ENCODE results near the gene VAV2.

Gene VAV2

DNA sequence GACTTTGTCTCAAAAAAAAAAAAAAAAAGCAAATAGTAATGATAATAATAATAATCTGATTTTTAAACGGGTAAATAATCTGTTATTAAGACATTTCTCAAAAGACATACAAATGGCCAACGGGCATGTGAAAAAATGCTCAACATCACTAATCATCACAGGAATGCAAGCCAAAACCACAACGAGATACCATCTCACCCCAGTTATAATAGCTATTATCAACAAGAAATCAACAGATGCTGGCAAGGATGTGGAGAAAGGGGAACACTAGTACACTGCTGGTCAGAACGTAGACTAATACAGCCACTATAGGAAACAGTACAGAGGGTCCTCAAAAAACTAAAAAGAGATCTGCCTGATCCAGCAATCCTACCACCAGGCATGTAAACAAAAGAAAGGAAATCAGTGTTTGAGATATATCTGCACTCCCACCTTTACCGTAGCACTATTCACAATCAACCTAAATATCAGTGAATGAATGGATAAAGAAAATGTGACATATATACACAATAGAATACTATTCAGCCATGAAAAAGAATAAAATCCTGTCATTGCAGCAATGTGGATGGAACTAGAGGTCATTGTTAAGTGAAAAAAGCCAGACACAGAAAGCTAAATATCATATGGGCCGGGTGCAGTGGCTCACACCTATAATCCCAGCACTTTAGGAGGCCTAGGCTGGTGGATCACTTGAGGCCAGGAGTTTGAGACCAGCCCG is 24.9 kb downstream of the VAV2 start:
- Histone ChIP-seq H3K9me3 (no peaks in the 10 kb centered on the region), H3K4me1 (ENCODE audit: control insufficient read depth in 1 of 2, insufficient read depth in 1 of 2, low read depth in 1 of 2, low read length in 1 of 2) (no peaks in the 10 kb centered on the region), H3K4me3 (ENCODE audit: low read depth in 1 of 2, low read length in 1 of 2) (no peak overlapping the region), H3K27ac (no peak overlapping the region), H3K27me3 (no peaks in the 10 kb centered on the region), H3K36me3 (no peaks in the 10 kb centered on the region)
- no peak for TF ChIP-seq CTCF (IDR thresholded peaks at IDR 0.05)

DNA sequence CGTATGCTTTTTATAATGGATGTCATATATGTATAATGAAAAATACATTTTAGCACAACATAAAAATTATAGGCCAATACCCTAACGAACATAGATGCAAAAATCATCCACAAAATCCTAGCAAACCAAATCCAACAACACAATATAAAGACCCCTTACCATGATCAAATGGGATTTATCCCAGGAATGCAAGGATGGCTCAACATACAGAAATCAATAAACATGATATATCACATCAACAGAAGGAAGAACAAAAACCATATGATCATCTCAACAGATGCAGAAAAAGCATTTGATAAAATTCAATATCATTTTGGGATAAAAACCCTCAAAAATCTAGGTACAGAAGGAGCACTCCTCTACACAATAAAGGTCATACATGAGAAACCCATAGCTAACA is 27.7 kb downstream of the VAV2 start:
- no peak overlapping the region for H3K27ac ChIP-seq
- H3K36me3 ChIP-seq, result no peaks in the 10 kb centered on the region
- H3K27me3 ChIP-seq, result peaks cover 25% of the 10 kb centered on the region
- no peaks in the 10 kb centered on the region for H3K9me3 ChIP-seq
- no peaks in the 10 kb centered on the region for H3K4me1 ChIP-seq (ENCODE audit: control insufficient read depth in 1 of 2, insufficient read depth in 1 of 2, low read depth in 1 of 2, low read length in 1 of 2)
- TF ChIP-seq CTCF (IDR thresholded peaks at IDR 0.05), result no peak
- no peak overlapping the region for H3K4me3 ChIP-seq (ENCODE audit: low read depth in 1 of 2, low read length in 1 of 2)

GRCh38 chr9:133963166-133963565 is 29.0 kb downstream of the VAV2 start:
- H3K4me1 ChIP-seq (ENCODE audit: control insufficient read depth in 1 of 2, insufficient read depth in 1 of 2, low read depth in 1 of 2, low read length in 1 of 2), result no peaks in the 10 kb centered on the region
- no peak overlapping the region for H3K4me3 ChIP-seq (ENCODE audit: low read depth in 1 of 2, low read length in 1 of 2)
- H3K9me3 ChIP-seq, result no peaks in the 10 kb centered on the region
- H3K36me3 ChIP-seq, result no peaks in the 10 kb centered on the region
- TF ChIP-seq CTCF (IDR thresholded peaks at IDR 0.05), result no peak
- H3K27me3 ChIP-seq, result peaks cover 34% of the 10 kb centered on the region
- H3K27ac ChIP-seq, result no peak overlapping the region

- H3K27ac ChIP-seq, result no peak overlapping the region
- H3K4me1 ChIP-seq (ENCODE audit: control insufficient read depth in 1 of 2, insufficient read depth in 1 of 2, low read depth in 1 of 2, low read length in 1 of 2), result no peaks in the 10 kb centered on the region
- peaks cover 37% of the 10 kb centered on the region for H3K27me3 ChIP-seq
- no peaks in the 10 kb centered on the region for H3K9me3 ChIP-seq
- TF ChIP-seq CTCF (IDR thresholded peaks at IDR 0.05), result no peak
- no peak overlapping the region for H3K4me3 ChIP-seq (ENCODE audit: low read depth in 1 of 2, low read length in 1 of 2)
- H3K36me3 ChIP-seq, result no peaks in the 10 kb centered on the region
Measured at GRCh38 chr9:133962341-133962740, 29.8 kb downstream of the VAV2 start.

DNA sequence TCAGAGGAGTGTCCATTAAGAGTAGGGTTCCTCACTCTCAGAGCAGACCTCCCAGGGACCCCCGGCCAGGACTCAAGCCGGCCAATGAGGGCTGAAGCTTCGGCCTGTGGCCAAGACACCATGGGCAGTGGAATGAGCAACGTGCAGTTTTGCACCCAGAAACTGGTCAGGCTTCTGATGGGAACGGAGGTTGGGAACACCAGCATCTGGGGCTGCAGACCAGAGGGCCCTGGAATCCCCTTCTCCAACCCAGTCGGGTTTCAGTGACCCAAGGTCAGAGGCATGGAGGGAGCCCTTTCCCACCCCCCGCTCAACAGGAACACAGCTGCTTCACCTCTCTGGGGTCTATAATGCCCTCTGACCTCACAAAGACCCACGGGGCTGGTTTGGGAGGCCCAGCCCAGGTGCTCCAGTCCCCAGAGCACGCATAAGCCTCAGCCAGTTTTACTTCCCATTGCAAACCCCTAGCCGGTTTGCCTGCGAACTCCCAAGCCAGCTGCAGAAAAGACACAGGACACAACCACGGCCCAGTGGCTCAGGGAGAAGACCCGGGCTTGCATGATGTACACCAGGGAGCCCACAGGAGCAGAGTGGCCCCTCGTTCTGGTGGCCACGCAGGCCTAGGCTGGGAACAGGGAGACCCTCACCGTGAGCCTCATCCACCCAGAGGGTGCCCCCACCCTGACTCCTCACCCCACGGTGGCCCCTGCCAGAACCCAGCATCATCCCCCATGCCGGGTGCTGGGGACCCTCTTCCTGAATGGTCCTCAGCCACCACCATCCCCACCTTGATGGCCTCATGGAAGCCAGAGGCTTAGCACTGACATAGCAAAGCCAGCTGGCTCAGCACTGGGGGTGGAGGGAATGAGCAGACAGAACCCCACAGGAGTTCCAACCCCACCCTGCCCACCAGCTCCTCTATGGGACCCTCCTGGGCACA is 30.6 kb downstream of the VAV2 start:
- Histone ChIP-seq H3K36me3 (no peaks in the 10 kb centered on the region), H3K4me1 (ENCODE audit: control insufficient read depth in 1 of 2, insufficient read depth in 1 of 2, low read depth in 1 of 2, low read length in 1 of 2) (no peaks in the 10 kb centered on the region), H3K9me3 (no peaks in the 10 kb centered on the region), H3K4me3 (ENCODE audit: low read depth in 1 of 2, low read length in 1 of 2) (no peak overlapping the region), H3K27me3 (peaks cover 46% of the 10 kb centered on the region), H3K27ac (no peak overlapping the region)
- no peak for TF ChIP-seq CTCF (IDR thresholded peaks at IDR 0.05)
